ENCODE results near the gene ARHGAP11A.

ARHGAP11A gene

DNA sequence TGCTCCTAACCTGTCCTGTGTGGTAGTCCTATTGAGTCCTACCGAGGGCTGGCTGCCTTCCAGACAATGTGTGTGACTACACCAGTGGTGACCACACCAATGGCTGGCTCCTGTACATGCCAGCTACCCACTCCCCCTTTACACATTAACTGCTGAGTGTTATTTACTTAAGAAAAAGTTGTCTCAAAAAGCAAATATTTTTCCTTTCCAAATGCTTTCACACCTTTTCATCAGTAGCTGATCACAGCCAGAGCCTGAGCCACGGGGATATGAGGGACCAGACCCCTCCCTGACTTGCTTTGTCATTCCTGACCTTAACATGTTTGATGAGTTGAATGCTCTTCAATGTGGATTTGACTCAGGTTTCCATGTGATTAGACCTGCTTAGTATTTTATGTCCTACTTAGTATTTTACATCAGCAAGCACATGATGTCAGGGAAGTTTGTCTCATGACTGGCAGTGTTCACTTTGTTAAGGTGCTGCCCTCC is 72.9 kb downstream of the ARHGAP11A start:
- no peak for DNase-seq (ENCODE audit: low read depth in 2 of 2)

Measured in stimulated activated CD4-positive, alpha-beta T cell treated with anti-CD3 and anti-CD28 coated beads, Interleukin-15, amount 100 ng/mL, for 48 hours (primary cell).